ENCODE measurements around the gene MARVELD3.

DNA sequence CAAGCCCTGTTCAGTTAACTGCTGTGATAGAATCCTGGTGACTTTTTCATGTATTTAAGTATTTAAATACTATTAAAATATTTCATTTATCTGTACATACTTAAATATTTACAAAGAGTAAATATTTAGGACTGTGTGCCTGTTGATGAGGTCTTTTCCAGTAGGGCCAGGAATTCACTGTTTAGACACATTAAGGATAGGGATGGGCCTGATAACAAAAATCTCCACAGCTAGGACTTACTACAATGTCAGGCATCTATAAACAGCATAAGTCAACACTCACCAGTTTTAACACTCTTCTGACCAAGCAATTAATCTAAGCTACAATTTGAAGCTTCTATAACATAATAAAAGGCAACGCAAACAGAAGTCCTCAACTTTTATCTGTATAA is 47.6 kb downstream of the MARVELD3 start:
- TF ChIP-seq, protein P1, sequence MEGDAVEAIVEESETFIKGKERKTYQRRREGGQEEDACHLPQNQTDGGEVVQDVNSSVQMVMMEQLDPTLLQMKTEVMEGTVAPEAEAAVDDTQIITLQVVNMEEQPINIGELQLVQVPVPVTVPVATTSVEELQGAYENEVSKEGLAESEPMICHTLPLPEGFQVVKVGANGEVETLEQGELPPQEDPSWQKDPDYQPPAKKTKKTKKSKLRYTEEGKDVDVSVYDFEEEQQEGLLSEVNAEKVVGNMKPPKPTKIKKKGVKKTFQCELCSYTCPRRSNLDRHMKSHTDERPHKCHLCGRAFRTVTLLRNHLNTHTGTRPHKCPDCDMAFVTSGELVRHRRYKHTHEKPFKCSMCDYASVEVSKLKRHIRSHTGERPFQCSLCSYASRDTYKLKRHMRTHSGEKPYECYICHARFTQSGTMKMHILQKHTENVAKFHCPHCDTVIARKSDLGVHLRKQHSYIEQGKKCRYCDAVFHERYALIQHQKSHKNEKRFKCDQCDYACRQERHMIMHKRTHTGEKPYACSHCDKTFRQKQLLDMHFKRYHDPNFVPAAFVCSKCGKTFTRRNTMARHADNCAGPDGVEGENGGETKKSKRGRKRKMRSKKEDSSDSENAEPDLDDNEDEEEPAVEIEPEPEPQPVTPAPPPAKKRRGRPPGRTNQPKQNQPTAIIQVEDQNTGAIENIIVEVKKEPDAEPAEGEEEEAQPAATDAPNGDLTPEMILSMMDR (IDR thresholded peaks at IDR 0.05; ENCODE audit: poor library complexity), result no peak
- TF ChIP-seq EZH2phosphoT487 (IDR thresholded peaks at IDR 0.05; ENCODE audit: low read depth, severe bottlenecking, unreplicated experiment) (no peak), EZH2 (IDR thresholded peaks at IDR 0.05; ENCODE audit: borderline replicate concordance) (no peak)
